ENCODE measurements around the gene NFATC4.
"Not testable (repeated sequence)": the region's sequence is repeated elsewhere in the genome, so short reads cannot be mapped to it uniquely, and the experiment has no call there.

NFATC4 gene

DNA sequence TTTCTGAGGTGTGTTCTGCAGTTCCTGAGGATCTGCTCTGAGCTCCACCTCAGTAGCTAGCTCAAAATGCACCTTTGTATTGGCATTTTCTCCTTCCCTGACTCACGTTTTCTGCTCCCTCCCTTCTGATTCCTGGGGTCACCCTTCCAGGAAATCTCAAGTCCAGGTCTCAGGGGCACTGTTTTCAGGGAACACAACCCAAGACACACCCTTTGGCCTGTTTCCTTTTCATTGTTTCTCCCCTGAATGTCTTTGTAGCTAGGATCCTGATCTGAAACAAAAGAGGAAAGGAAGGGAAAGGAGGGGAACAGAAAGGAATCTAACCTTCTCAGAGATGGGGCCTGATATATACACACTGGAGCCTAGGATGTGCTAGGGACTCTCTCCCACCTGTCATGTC lies 20.9 kb upstream of the NFATC4 start:
- in situ Hi-C loops (cut with MboI; ENCODE audit: low pct_unique_long_range_greater_than_20kb, low sequenced_read_pairs, unreplicated experiment), result loop anchor here (25.0 kb wide), 1 partner anchor 315 kb away; no protein-coding TSS in a partner anchor
- no peak for TF ChIP-seq CTCF (IDR thresholded peaks at IDR 0.05; ENCODE audit: extremely low read depth, insufficient read depth, missing control alignments)
- DNase-seq (ENCODE audit: low spot score), result no peak

DNA sequence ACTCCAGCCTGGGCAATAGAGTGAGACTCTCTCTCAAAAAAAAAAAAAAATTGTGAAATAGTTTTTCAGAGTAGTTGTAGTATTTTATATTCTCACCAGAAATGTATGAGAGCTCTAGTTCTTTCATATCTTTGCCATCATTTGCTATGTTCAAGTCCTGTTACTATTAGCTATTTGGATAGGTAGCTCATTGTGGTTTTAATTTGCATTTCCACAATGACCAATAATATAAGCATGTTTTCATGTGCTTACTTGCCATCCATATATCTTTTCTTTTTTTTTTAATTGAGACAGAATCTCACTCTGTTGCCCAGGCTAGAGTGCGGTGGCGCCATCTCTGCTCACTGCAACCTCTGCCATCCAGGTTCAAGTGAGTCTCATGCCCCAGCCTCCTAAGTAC lies 19.8 kb upstream of the NFATC4 start:
- in situ Hi-C loops (cut with MboI; ENCODE audit: low pct_unique_long_range_greater_than_20kb, low sequenced_read_pairs, unreplicated experiment), result loop anchor here (25.0 kb wide), 1 partner anchor 314 kb away; no protein-coding TSS in a partner anchor
- TF ChIP-seq CTCF (IDR thresholded peaks at IDR 0.05; ENCODE audit: extremely low read depth, insufficient read depth, missing control alignments), result no peak
- DNase-seq (ENCODE audit: low spot score), result no peak

DNA sequence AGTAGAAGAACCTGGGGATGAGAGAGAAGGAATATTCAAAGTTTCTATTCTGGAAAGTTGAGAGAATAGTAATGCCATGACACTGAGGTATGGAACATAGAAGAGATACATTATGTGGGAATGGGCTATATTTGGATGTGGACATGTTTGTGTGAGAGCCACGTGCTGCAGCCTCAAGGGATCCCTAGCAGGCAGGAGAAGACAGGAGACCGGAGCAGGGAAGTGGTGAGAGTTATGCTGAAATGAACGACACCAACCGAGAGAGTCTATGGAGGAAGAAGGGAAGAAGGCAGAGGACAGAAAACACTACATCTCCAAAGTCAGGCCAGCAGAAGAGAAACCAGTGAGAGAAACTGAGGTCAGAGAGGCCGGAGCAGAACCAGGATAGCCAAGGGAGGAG lies 18.2 kb upstream of the NFATC4 start:
- no peak for DNase-seq (ENCODE audit: low spot score)
- no peak for TF ChIP-seq CTCF (IDR thresholded peaks at IDR 0.05; ENCODE audit: extremely low read depth, insufficient read depth, missing control alignments)
- in situ Hi-C loops (cut with MboI; ENCODE audit: low pct_unique_long_range_greater_than_20kb, low sequenced_read_pairs, unreplicated experiment), result loop anchor here (25.0 kb wide), 1 partner anchor 313 kb away; no protein-coding TSS in a partner anchor

GRCh38 chr14:24351517-24351916 lies 16.5 kb upstream of the NFATC4 start:
- DNase-seq (ENCODE audit: low spot score), result no peak
- in situ Hi-C loops (cut with MboI; ENCODE audit: low pct_unique_long_range_greater_than_20kb, low sequenced_read_pairs, unreplicated experiment), result no loop called here
- TF ChIP-seq CTCF (IDR thresholded peaks at IDR 0.05; ENCODE audit: extremely low read depth, insufficient read depth, missing control alignments), result no peak

DNA sequence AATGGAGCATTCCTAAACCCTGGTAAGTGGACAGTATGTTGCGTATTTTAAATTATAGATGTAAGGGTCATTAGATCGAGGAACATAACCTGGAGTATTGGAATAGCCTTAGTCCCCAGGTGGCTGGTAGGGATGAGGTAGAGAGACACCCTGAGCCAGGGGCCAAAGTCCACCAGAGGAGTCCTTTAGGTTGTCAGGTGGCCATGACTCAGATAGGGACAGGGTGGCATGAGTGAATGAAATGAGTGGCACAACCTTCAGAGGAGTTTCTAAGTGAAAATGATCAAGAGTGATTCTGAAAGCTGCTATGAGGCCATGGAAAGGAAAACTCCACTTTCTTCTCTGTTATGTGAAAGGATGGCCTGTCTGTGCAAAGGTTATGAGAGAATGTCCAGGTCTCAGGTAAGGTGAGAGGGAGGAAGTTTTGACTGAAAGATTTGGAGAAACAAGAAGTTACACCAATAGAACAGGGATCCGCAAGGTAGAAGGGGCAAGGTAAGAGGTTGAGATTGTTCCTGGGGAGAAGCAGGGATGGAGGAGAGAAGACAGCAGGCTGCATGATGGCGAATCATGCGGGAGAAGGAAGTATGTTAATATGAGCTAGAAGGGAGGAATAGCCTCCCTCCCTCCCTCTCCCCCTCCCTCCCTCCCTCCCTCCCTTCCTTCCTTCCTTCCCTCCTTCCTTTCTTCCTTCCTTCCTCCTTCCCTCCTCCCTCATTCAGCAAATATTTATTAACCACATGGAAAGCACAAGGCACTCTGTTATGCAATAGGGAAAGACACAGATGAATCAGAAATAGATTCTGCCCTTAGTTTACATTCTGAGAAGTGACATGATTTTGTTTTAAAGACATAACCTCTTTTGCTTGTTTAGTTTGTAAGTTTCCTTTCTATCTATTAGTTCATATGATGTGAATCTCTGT lies 14.2 kb upstream of the NFATC4 start:
- in situ Hi-C loops (cut with MboI; ENCODE audit: low pct_unique_long_range_greater_than_20kb, low sequenced_read_pairs, unreplicated experiment), result no loop called here
- TF ChIP-seq CTCF (IDR thresholded peaks at IDR 0.05; ENCODE audit: extremely low read depth, insufficient read depth, missing control alignments), result no peak
- DNase-seq (ENCODE audit: low spot score), result no peak

GRCh38 chr14:24354482-24354825 lies 13.5 kb upstream of the NFATC4 start:
- in situ Hi-C loops (cut with MboI; ENCODE audit: low pct_unique_long_range_greater_than_20kb, low sequenced_read_pairs, unreplicated experiment), result not testable (repeated sequence)

GRCh38 chr14:24355009-24355408 lies 13.0 kb upstream of the NFATC4 start:
- DNase-seq (ENCODE audit: low spot score), result no peak
- TF ChIP-seq CTCF (IDR thresholded peaks at IDR 0.05; ENCODE audit: extremely low read depth, insufficient read depth, missing control alignments), result no peak
- in situ Hi-C loops (cut with MboI; ENCODE audit: low pct_unique_long_range_greater_than_20kb, low sequenced_read_pairs, unreplicated experiment), result no loop called here

More at GRCh38 chr14:24354482-24354825, 13.5 kb upstream of the NFATC4 start:
- not testable (repeated sequence) for DNase-seq (ENCODE audit: low spot score)

Measured in GM13977 (cell line).